Suppressor macrophage treated with lipopolysaccharide for 1 hour (primary cell): ENCODE results near the gene JMJD1C.

Experiments
- DNase-seq, 3 donors: peaks; one replicate each; pipeline ENCODE4 v3.0.0-alpha.2; 2020 to 2022

The JMJD1C gene

GRCh38 chr10:63437116-63437949, 28.4 kb downstream of the JMJD1C start:
- peak in 2 of 3 donors; percentile 47 to 59 for DNase-seq

GRCh38 chr10:63436225-63436624, 29.6 kb downstream of the JMJD1C start:
- no peak for DNase-seq

GRCh38 chr10:63434866-63435854, 30.6 kb downstream of the JMJD1C start:
- DNase-seq, result no peak

- peak; percentile 72 to 88 (median 80) for DNase-seq
These were observed 33.6 kb downstream of the JMJD1C start for GRCh38 chr10:63431962-63432797.

GRCh38 chr10:63430999-63431356, 34.8 kb downstream of the JMJD1C start:
- peak in 1 of 3 donors; percentile 31 for DNase-seq

- DNase-seq, result no peak
These were observed 35.4 kb downstream of the JMJD1C start for GRCh38 chr10:63430091-63430998.

GRCh38 chr10:63429281-63429680, 36.5 kb downstream of the JMJD1C start:
- no peak for DNase-seq

GRCh38 chr10:63427013-63427412, 38.8 kb downstream of the JMJD1C start:
- DNase-seq, result no peak

GRCh38 chr10:63425512-63425911, 40.3 kb downstream of the JMJD1C start:
- no peak for DNase-seq

- no peak for DNase-seq
These were observed 41.2 kb downstream of the JMJD1C start for GRCh38 chr10:63424576-63424975.

GRCh38 chr10:63423494-63423893, 42.3 kb downstream of the JMJD1C start:
- peak in 1 of 3 donors; percentile 33 for DNase-seq

GRCh38 chr10:63421591-63421990, 44.2 kb downstream of the JMJD1C start:
- DNase-seq, result peak; percentile 73 to 83 (median 82)

- DNase-seq, result no peak
These were observed 49.4 kb downstream of the JMJD1C start for GRCh38 chr10:63416376-63416775.

- DNase-seq, result no peak
These were observed 50.0 kb downstream of the JMJD1C start for GRCh38 chr10:63415640-63416244.

GRCh38 chr10:63414481-63415260, 51.1 kb downstream of the JMJD1C start:
- no peak for DNase-seq

GRCh38 chr10:63413429-63413828, 52.3 kb downstream of the JMJD1C start:
- DNase-seq, result no peak

GRCh38 chr10:63412304-63412703, 53.5 kb downstream of the JMJD1C start:
- no peak for DNase-seq

GRCh38 chr10:63410633-63411032, 55.1 kb downstream of the JMJD1C start:
- DNase-seq, result no peak

GRCh38 chr10:63409465-63410027, 56.2 kb downstream of the JMJD1C start:
- no peak for DNase-seq

- DNase-seq, result no peak
These were observed 58.6 kb downstream of the JMJD1C start for GRCh38 chr10:63407136-63407662.
